Activated CD4-positive, alpha-beta T cell treated with anti-CD3 and anti-CD28 coated beads, Interleukin-2, amount 50 U/mL, for 4 hours (primary cell): Measurements from ENCODE around the gene GGA2.
"Not testable (repeated sequence)": the region's sequence is repeated elsewhere in the genome, so short reads cannot be mapped to it uniquely, and the experiment has no call there.

ENCODE experiments used
- DNase-seq, 2 experiments: peaks; one replicate each; pipeline ENCODE4 v3.0.0-alpha.2; 2020

Gene GGA2

GRCh38 chr16:23466162-23466885, 44.0 kb downstream of the GGA2 start:
- no peak for DNase-seq

- DNase-seq, result no peak
Measured at GRCh38 chr16:23465179-23465578, 45.1 kb downstream of the GGA2 start.

GRCh38 chr16:23464196-23464595, 46.1 kb downstream of the GGA2 start:
- no peak for DNase-seq

GRCh38 chr16:23462994-23463393, 47.3 kb downstream of the GGA2 start:
- not testable (repeated sequence) for DNase-seq

- DNase-seq, result no peak
Measured at GRCh38 chr16:23453338-23454052, 56.8 kb downstream of the GGA2 start.

GRCh38 chr16:23452572-23453337, 57.5 kb downstream of the GGA2 start, which contains the start of gene COG7:
Gene COG7 (minus strand): TSS chr16:23453189. CDS start chr16:23452994, 195 bp downstream.
- DNase-seq, result peak; percentile 78 to 80

- peak in 1 of 2 experiments; percentile 1 for DNase-seq
Measured at GRCh38 chr16:23452221-23452571, 58.1 kb downstream of the GGA2 start.

- no peak for DNase-seq
Measured at GRCh38 chr16:23448392-23448791, 61.9 kb downstream of the GGA2 start.

- not testable (repeated sequence) for DNase-seq
Measured at GRCh38 chr16:23437542-23437941, 72.8 kb downstream of the GGA2 start.

GRCh38 chr16:23436951-23437350, 73.3 kb downstream of the GGA2 start:
- DNase-seq, result no peak

- peak; percentile 45 to 50 for DNase-seq
Measured at GRCh38 chr16:23435500-23435899, 74.8 kb downstream of the GGA2 start.

- DNase-seq, result no peak
Measured at GRCh38 chr16:23434380-23434779, 75.9 kb downstream of the GGA2 start.

- DNase-seq, result no peak
Measured at GRCh38 chr16:23433261-23433920, 76.9 kb downstream of the GGA2 start.

- no peak for DNase-seq
Measured at GRCh38 chr16:23432176-23433128, 77.8 kb downstream of the GGA2 start.

- DNase-seq, result no peak
Measured at GRCh38 chr16:23428351-23428750, 81.9 kb downstream of the GGA2 start.

- DNase-seq, result no peak
Measured at GRCh38 chr16:23424292-23424958, 85.9 kb downstream of the GGA2 start.

GRCh38 chr16:23423496-23424049, 86.7 kb downstream of the GGA2 start:
- DNase-seq, result no peak

GRCh38 chr16:23420011-23420410, 90.3 kb downstream of the GGA2 start:
- DNase-seq, result no peak

GRCh38 chr16:23416816-23417215, 93.5 kb downstream of the GGA2 start:
- DNase-seq, result no peak

GRCh38 chr16:23414731-23415130, 95.6 kb downstream of the GGA2 start:
- no peak for DNase-seq
